ENCODE measurements around the gene SYT14. TPM values are rescaled to one million over a fixed set of nuclear protein-coding genes. Genes with fewer than 3 reads are reported as not detected.

The SYT14 gene
- polyA plus RNA-seq, 1 donor (not counting 4 experiments of a cell fraction or from before 2014, with no cell fraction given), result 8.3 TPM

DNA sequence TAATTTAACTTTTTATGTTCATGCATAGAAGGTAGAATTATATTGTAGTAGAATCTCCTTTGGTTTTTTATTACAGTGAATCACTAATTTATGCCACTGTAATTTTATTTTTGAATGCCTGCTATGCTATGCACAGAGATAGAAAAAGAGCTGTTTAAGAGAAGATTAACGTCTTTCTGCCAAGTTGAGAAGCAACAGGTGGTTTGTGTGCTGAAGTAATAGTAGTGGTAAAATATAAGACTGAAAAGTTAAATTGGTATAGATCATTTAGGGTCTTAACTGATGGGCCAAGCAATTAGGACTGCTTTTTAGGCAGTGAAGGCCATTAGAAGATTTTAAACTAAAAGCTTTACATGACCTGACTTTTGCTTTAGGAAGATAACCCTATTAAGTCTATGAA, 115.1 kb downstream of the SYT14 start:
- Histone ChIP-seq H3K4me3 (ENCODE audit: control insufficient read depth in 2 of 3, extremely low read depth in 1 of 3, insufficient read depth in 2 of 3, low read depth in 1 of 3, low read length in 3 of 3) (no peak overlapping the region), H3K36me3 (ENCODE audit: control insufficient read depth in 2 of 2, extremely low read depth in 1 of 2, insufficient read depth in 2 of 2, low read length in 2 of 2) (no peaks in the 10 kb centered on the region), H3K4me2 (ENCODE audit: control insufficient read depth, extremely low read depth, insufficient read depth, low read depth, low read length) (no peak overlapping the region), H3K9me3 (ENCODE audit: control insufficient read depth, low read depth, low read length) (no peaks in the 10 kb centered on the region), H3K27me3 (ENCODE audit: control insufficient read depth, extremely low read depth, insufficient read depth, low read length) (no peaks in the 10 kb centered on the region), H3K79me2 (ENCODE audit: control insufficient read depth, insufficient read depth, low read length) (no peaks in the 10 kb centered on the region), H3K9ac (ENCODE audit: control insufficient read depth, extremely low read depth, insufficient read depth, low read length) (no peak overlapping the region), H3K9me1 (ENCODE audit: control insufficient read depth, extremely low read depth, insufficient read depth, low read length) (no peaks in the 10 kb centered on the region), H3K27ac (ENCODE audit: control insufficient read depth, insufficient read depth, low read length) (no peak overlapping the region), H3K4me1 (ENCODE audit: control insufficient read depth, extremely low read depth, insufficient read depth, low read length) (no peaks in the 10 kb centered on the region), H4K20me1 (ENCODE audit: control insufficient read depth, extremely low read depth, insufficient read depth, low read length) (no peaks in the 10 kb centered on the region), H2AFZ (ENCODE audit: control insufficient read depth, low read length) (no peak overlapping the region)
- DNase-seq (ENCODE audit: low read depth, low spot score) (no peak), FAIRE-seq (no peak)
- no peak for TF ChIP-seq CTCF (optimal IDR thresholded peaks at IDR 0.05 in 1 of 3, IDR thresholded peaks at IDR 0.05 in 1 of 3, conservative IDR thresholded peaks at IDR 0.05 in 1 of 3; ENCODE audit: extremely low read depth in 1 of 3, insufficient read depth in 2 of 3, low read length in 3 of 3)
- TF ChIP-seq EZH2 (IDR thresholded peaks at IDR 0.05; ENCODE audit: low read length), result no peak
- dilution Hi-C loops (cut with MboI; ENCODE audit: extremely low pct_ligation_motif_present, low sequenced_read_pairs), result no loop called here

- Histone ChIP-seq H3K4me2 (ENCODE audit: control insufficient read depth, extremely low read depth, insufficient read depth, low read depth, low read length) (no peak overlapping the region), H3K4me1 (ENCODE audit: control insufficient read depth, extremely low read depth, insufficient read depth, low read length) (no peaks in the 10 kb centered on the region), H4K20me1 (ENCODE audit: control insufficient read depth, extremely low read depth, insufficient read depth, low read length) (no peaks in the 10 kb centered on the region), H3K9me1 (ENCODE audit: control insufficient read depth, extremely low read depth, insufficient read depth, low read length) (no peaks in the 10 kb centered on the region), H3K79me2 (ENCODE audit: control insufficient read depth, insufficient read depth, low read length) (no peaks in the 10 kb centered on the region), H3K4me3 (ENCODE audit: control insufficient read depth in 2 of 3, extremely low read depth in 1 of 3, insufficient read depth in 2 of 3, low read depth in 1 of 3, low read length in 3 of 3) (no peak overlapping the region), H2AFZ (ENCODE audit: control insufficient read depth, low read length) (no peak overlapping the region), H3K9me3 (ENCODE audit: control insufficient read depth, low read depth, low read length) (no peaks in the 10 kb centered on the region), H3K9ac (ENCODE audit: control insufficient read depth, extremely low read depth, insufficient read depth, low read length) (no peak overlapping the region), H3K27ac (ENCODE audit: control insufficient read depth, insufficient read depth, low read length) (no peak overlapping the region), H3K27me3 (ENCODE audit: control insufficient read depth, extremely low read depth, insufficient read depth, low read length) (no peaks in the 10 kb centered on the region), H3K36me3 (ENCODE audit: control insufficient read depth in 2 of 2, extremely low read depth in 1 of 2, insufficient read depth in 2 of 2, low read length in 2 of 2) (no peaks in the 10 kb centered on the region)
- DNase-seq (ENCODE audit: low read depth, low spot score), result no peak
- dilution Hi-C loops (cut with MboI; ENCODE audit: extremely low pct_ligation_motif_present, low sequenced_read_pairs), result no loop called here
- FAIRE-seq, result no peak
- no peak for TF ChIP-seq CTCF (optimal IDR thresholded peaks at IDR 0.05 in 1 of 3, IDR thresholded peaks at IDR 0.05 in 1 of 3, conservative IDR thresholded peaks at IDR 0.05 in 1 of 3; ENCODE audit: extremely low read depth in 1 of 3, insufficient read depth in 2 of 3, low read length in 3 of 3)
- no peak for TF ChIP-seq EZH2 (IDR thresholded peaks at IDR 0.05; ENCODE audit: low read length)
Observed at GRCh38 chr1:210057593-210057992, 119.6 kb downstream of the SYT14 start.
